Measurements from ENCODE around the gene AGR2. TPM values are rescaled to one million over a fixed set of nuclear protein-coding genes. Genes with fewer than 3 reads are reported as not detected.
"Not testable (repeated sequence)": the region's sequence is repeated elsewhere in the genome, so short reads cannot be mapped to it uniquely, and the experiment has no call there.

The AGR2 gene
- 34.2 and 76.1 TPM in 2 replicates for total RNA-seq (2021)
- percentile 67 among the genes with signal in this experiment for Bru-seq, nascent RNA
- percentile 39 among the genes with signal in this experiment for BruChase-seq, experiment 1, labeled RNA remaining after a 2-hour chase
- BruChase-seq, experiment 2, labeled RNA remaining after a 6-hour chase, result percentile 68 among the genes with signal in this experiment
- long read RNA-seq, transcript AGR2-203 (8 exons, 1,778 nt), result major isoform, 92 of 127 reads
- long read RNA-seq, partial matches to known transcripts, result 3 of 127 reads
- long read RNA-seq, other reads (novel, unspliced or antisense), result 32 of 127 reads

- no peak for TF ChIP-seq EZH2 (IDR thresholded peaks at IDR 0.05; ENCODE audit: low read depth)
- no peak for TF ChIP-seq CTCF (conservative IDR thresholded peaks at IDR 0.05)
- intact Hi-C loops (cut with micrococcal nuclease; ENCODE audit: unreplicated experiment), result loop anchor here (1.0 to 10.0 kb wide), 5 partner anchors 42 to 500 kb away; partner anchors contain the start of genes ANKMY2 and BZW2
- no peaks in the 10 kb centered on the region for H3K27me3 ChIP-seq (ENCODE audit: insufficient read depth, low read depth)
- peak; percentile 82 to 98 for DNase-seq
- peaks cover 8% of the 10 kb centered on the region for H3K36me3 ChIP-seq (ENCODE audit: low read depth)
- no peaks in the 10 kb centered on the region for H3K9me2 ChIP-seq (ENCODE audit: insufficient read depth)
- no peaks in the 10 kb centered on the region; the same call in 1 of the 2 replicates for H3K9me3 ChIP-seq (ENCODE audit: insufficient read depth, low read depth)
- peak within 1 kb of the TSS; percentile 67 for H3K27ac ChIP-seq
- ChIA-PET CTCF (no interaction called here), POLR2A (ENCODE audit: unreplicated experiment) (interaction anchor here (0.6 to 0.7 kb wide), 3 partner anchors 42 to 87 kb away, joined by 3 to 7 read pairs (median 6); no protein-coding TSS in a partner anchor)
- peaks cover 29% of the 10 kb centered on the region for H3F3A ChIP-seq (ENCODE audit: insufficient read depth, low read depth)
- no peaks in the 10 kb centered on the region for H4K20me1 ChIP-seq (ENCODE audit: insufficient read depth)
- H3K4me2 ChIP-seq, result peak within 1 kb of the TSS; percentile 77
- H3K4me3 ChIP-seq, result peak within 1 kb of the TSS; percentile 55
- peaks cover 10% of the 10 kb centered on the region for H3K79me2 ChIP-seq (ENCODE audit: low read depth)
- H2AFZ ChIP-seq, result peak within 1 kb of the TSS; percentile 29
- peaks cover 55% of the 10 kb centered on the region for H3K4me1 ChIP-seq (replicated peaks; ENCODE audit: insufficient read depth)
- BruUV-seq (replicated peaks), result no TSS peak
Observed at GRCh38 chr7:16804674-16805439, at the start of gene AGR2. TSS of gene AGR2 (minus strand) at chr7:16804999. CDS start at chr7:16801796, 3,203 bp downstream.

- intact Hi-C loops (cut with micrococcal nuclease; ENCODE audit: unreplicated experiment); H3K9me3 ChIP-seq (ENCODE audit: insufficient read depth, low read depth); H3K4me3 ChIP-seq; H3K9me2 ChIP-seq (ENCODE audit: insufficient read depth); H3K27ac ChIP-seq; H3K27me3 ChIP-seq (ENCODE audit: insufficient read depth, low read depth); H2AFZ ChIP-seq; H3K36me3 ChIP-seq (ENCODE audit: low read depth); H3F3A ChIP-seq (ENCODE audit: insufficient read depth, low read depth); BruUV-seq (replicated peaks); DNase-seq; POLR2A ChIA-PET (ENCODE audit: unreplicated experiment); H3K4me2 ChIP-seq; H4K20me1 ChIP-seq (ENCODE audit: insufficient read depth); H3K79me2 ChIP-seq (ENCODE audit: low read depth): not testable (repeated sequence)
- CTCF ChIA-PET, result interaction anchor here (0.5 kb wide), 1 partner anchor 48 kb away, joined by 4 read pairs; no protein-coding TSS in a partner anchor
- H3K4me1 ChIP-seq (replicated peaks; ENCODE audit: insufficient read depth), result peaks cover 25% of the 10 kb centered on the region
Observed at GRCh38 chr7:16853189-16853588, 48.4 kb upstream of the AGR2 start.

GRCh38 chr7:16851829-16852228, 47.0 kb upstream of the AGR2 start:
- H3K4me3 ChIP-seq, result no peak overlapping the region
- no peak overlapping the region for H3K4me2 ChIP-seq
- CTCF ChIA-PET, result interaction anchor here (0.7 kb wide), 1 partner anchor 1381 kb away, joined by 21 read pairs; no protein-coding TSS in a partner anchor
- H3K79me2 ChIP-seq (ENCODE audit: low read depth), result no peaks in the 10 kb centered on the region
- no peaks in the 10 kb centered on the region for H3K36me3 ChIP-seq (ENCODE audit: low read depth)
- no peaks in the 10 kb centered on the region for H3K27me3 ChIP-seq (ENCODE audit: insufficient read depth, low read depth)
- POLR2A ChIA-PET (ENCODE audit: unreplicated experiment), result no interaction called here
- no peak overlapping the region for H3K27ac ChIP-seq
- DNase-seq, result no peak
- H3F3A ChIP-seq (ENCODE audit: insufficient read depth, low read depth), result peaks cover 20% of the 10 kb centered on the region
- H4K20me1 ChIP-seq (ENCODE audit: insufficient read depth), result no peaks in the 10 kb centered on the region
- TF ChIP-seq EZH2 (IDR thresholded peaks at IDR 0.05; ENCODE audit: low read depth) (no peak), CTCF (conservative IDR thresholded peaks at IDR 0.05) (no peak)
- no peaks in the 10 kb centered on the region for H3K9me2 ChIP-seq (ENCODE audit: insufficient read depth)
- intact Hi-C loops (cut with micrococcal nuclease; ENCODE audit: unreplicated experiment), result no loop called here
- H3K4me1 ChIP-seq (replicated peaks; ENCODE audit: insufficient read depth), result peaks cover 36% of the 10 kb centered on the region
- 0 out of 2 replicates have a peak overlapping the region, but pooled peaks have one; percentile 4 for H2AFZ ChIP-seq
- H3K9me3 ChIP-seq (ENCODE audit: insufficient read depth, low read depth), result peaks cover 6% of the 10 kb centered on the region; the same call in 1 of the 2 replicates
- BruUV-seq (replicated peaks), result no TSS peak

Data from PC-9 (cell line).